H1 (cell line): ENCODE measurements around the gene AKR7A3. TPM values are rescaled to one million over a fixed set of nuclear protein-coding genes. Genes with fewer than 3 reads are reported as not detected.

Experiments used
- CTCF ChIA-PET: fragments of 300-600 bp; sonication (Branson Sonifier 250); formaldehyde crosslinking; loops from one replicate; lab custom pipeline; 2021; ENCODE audit not compliant: partially characterized antibody; lab: Charles Lee
- POLR2A ChIA-PET: fragments of 300-600 bp; sonication (Branson Sonifier 250); formaldehyde crosslinking; loops from one replicate; lab custom pipeline; 2021; ENCODE audit warnings: inconsistent platforms; ENCODE audit not compliant: partially characterized antibody; lab: Charles Lee
- DNase-seq, 2 experiments: peaks; one replicate each; pipeline versions ENCODE4 v3.0.0 to v3.0.0-alpha.2; 2010 to 2022; ENCODE audit warnings: low spot score in 2 of 2, low read depth in 1 of 2, mixed read lengths in 1 of 2
- FAIRE-seq: peaks from 2 replicates; lab custom pipeline; 2011; peaks lifted over from hg19 to GRCh38; lab: Jason Lieb, UNC
- H2AFZ ChIP-seq: 2 replicates; pipeline ENCODE4 v1.8.1; 2012; ENCODE audit warnings: low read length, inconsistent platforms
- H2AK5ac ChIP-seq: 2 replicates; pipeline ENCODE4 v1.6.1; 2013; ENCODE audit warnings: low read depth, low read length
- H2BK120ac ChIP-seq: replicated peaks from 2 replicates; pipeline ENCODE3; 2013; ENCODE audit warnings: low read depth, low read length, inconsistent platforms
- H2BK12ac ChIP-seq: 2 replicates; pipeline ENCODE4 v1.6.1; 2013; ENCODE audit warnings: low read depth, low read length
- H2BK15ac ChIP-seq: 2 replicates; pipeline ENCODE4 v1.6.1; 2013; ENCODE audit warnings: low read length
- H2BK20ac ChIP-seq: 2 replicates; pipeline ENCODE4 v1.6.1; 2013; ENCODE audit warnings: low read length
- H2BK5ac ChIP-seq: 2 replicates; pipeline ENCODE4 v1.6.1; 2013; ENCODE audit warnings: low read depth, low read length
- H3K14ac ChIP-seq: 2 replicates; pipeline ENCODE4 v1.6.1; 2013; ENCODE audit warnings: inconsistent platforms; ENCODE audit not compliant: insufficient read length
- H3K18ac ChIP-seq: 2 replicates; pipeline ENCODE4 v1.6.1; 2013; ENCODE audit warnings: low read length; ENCODE audit errors: extremely low read depth
- H3K23ac ChIP-seq: 2 replicates; pipeline ENCODE4 v1.6.1; 2013; ENCODE audit warnings: inconsistent platforms; ENCODE audit not compliant: insufficient read length
- H3K23me2 ChIP-seq: 2 replicates; pipeline ENCODE4 v1.6.1; 2013; ENCODE audit warnings: low read depth, low read length
- H3K27ac ChIP-seq: 2 replicates; pipeline ENCODE4 v1.6.1; 2011; ENCODE audit warnings: low read depth, low read length, inconsistent platforms
- H3K27me3 ChIP-seq, 4 experiments: replicated peaks in 1 of 4; 1 replicate in 1 of 4; 2 replicates in 3 of 4; pipeline versions ENCODE4 v1.6.1 to v1.8.1; 2011 to 2013; ENCODE audit warnings: low read length in 3 of 4, mild to moderate bottlenecking in 3 of 4, inconsistent platforms in 2 of 4, mixed read lengths in 2 of 4, moderate library complexity in 1 of 4; ENCODE audit not compliant: control insufficient read depth in 3 of 4, insufficient read depth in 3 of 4; ENCODE audit errors: extremely low read depth in 1 of 4
- H3K36me3 ChIP-seq, 4 experiments: 2 replicates each; pipeline versions ENCODE4 v1.6.1 to v1.8.1; 2011 to 2013; ENCODE audit warnings: mild to moderate bottlenecking in 4 of 4, low read length in 3 of 4, moderate library complexity in 2 of 4, control low read depth in 1 of 4, inconsistent platforms in 1 of 4; ENCODE audit not compliant: insufficient read depth in 4 of 4, control insufficient read depth in 2 of 4
- H3K4ac ChIP-seq: replicated peaks from 2 replicates; pipeline ENCODE3; 2013; ENCODE audit warnings: low read length, low read depth, mixed read lengths, inconsistent platforms; ENCODE audit not compliant: insufficient read length
- H3K4me1 ChIP-seq, 4 experiments: replicated peaks in 1 of 4; 1 replicate in 1 of 4; 2 replicates in 3 of 4; pipeline versions ENCODE4 v1.6.1 to v1.8.1; 2011 to 2013; ENCODE audit warnings: low read length in 3 of 4, inconsistent platforms in 2 of 4, mixed read lengths in 1 of 4; ENCODE audit not compliant: insufficient read depth in 4 of 4, control insufficient read depth in 3 of 4
- H3K4me2 ChIP-seq, 2 experiments: 2 replicates each; pipeline versions ENCODE4 v1.6.1 to v1.8.1; 2011 to 2013; ENCODE audit warnings: low read depth in 2 of 2, low read length in 2 of 2, control low read depth in 1 of 2, inconsistent platforms in 1 of 2, mild to moderate bottlenecking in 1 of 2; ENCODE audit not compliant: insufficient read depth in 1 of 2
- H3K4me3 ChIP-seq, 4 experiments: fragments of 200-600, 300-600 bp in 1 of 4; sonication (generic), shearing (Covaris generic), sonication (Bioruptor Twin) in 1 of 4; 2 replicates each; pipeline versions ENCODE4 v1.5.1 to v1.8.1; 2011 to 2016; ENCODE audit warnings: low read length in 4 of 4, low read depth in 3 of 4, control low read depth in 2 of 4, inconsistent platforms in 2 of 4, mild to moderate bottlenecking in 2 of 4, mixed read lengths in 1 of 4, moderate library complexity in 1 of 4; ENCODE audit not compliant: insufficient read depth in 2 of 4; ENCODE audit errors: extremely low read depth in 1 of 4
- H3K56ac ChIP-seq: replicated peaks from 2 replicates; pipeline ENCODE3; 2013; ENCODE audit warnings: low read depth, mild to moderate bottlenecking, mixed read lengths, low read length, inconsistent platforms; ENCODE audit not compliant: insufficient read length
- H3K79me1 ChIP-seq: 2 replicates; pipeline ENCODE4 v1.6.1; 2013; ENCODE audit warnings: low read depth, low read length, control low read depth
- H3K79me2 ChIP-seq, 2 experiments: 2 replicates each; pipeline versions ENCODE4 v1.6.1 to v1.8.1; 2012 to 2013; ENCODE audit warnings: low read length in 2 of 2, mild to moderate bottlenecking in 2 of 2, inconsistent platforms in 1 of 2; ENCODE audit not compliant: insufficient read depth in 2 of 2, control insufficient read depth in 1 of 2
- H3K9ac ChIP-seq, 4 experiments: replicated peaks in 1 of 4; 1 replicate in 1 of 4; 2 replicates in 3 of 4; pipeline versions ENCODE4 v1.6.1 to v1.8.1; 2011 to 2013; ENCODE audit warnings: low read depth in 3 of 4, low read length in 3 of 4, control low read depth in 2 of 4, mild to moderate bottlenecking in 2 of 4, moderate library complexity in 2 of 4, inconsistent platforms in 1 of 4; ENCODE audit errors: extremely low read depth in 1 of 4
- H3K9me3 ChIP-seq, 2 experiments: 2 replicates each; pipeline versions ENCODE4 v1.6.1 to v1.8.1; 2012 to 2013; ENCODE audit warnings: mild to moderate bottlenecking in 2 of 2, moderate library complexity in 2 of 2, control low read depth in 1 of 2, inconsistent platforms in 1 of 2, low read depth in 1 of 2, low read length in 1 of 2, mixed read lengths in 1 of 2; ENCODE audit not compliant: insufficient read depth in 2 of 2
- H4K20me1 ChIP-seq, 2 experiments: replicated peaks in 1 of 2; 2 replicates each; pipeline versions ENCODE3 to v1.8.1; 2011 to 2013; ENCODE audit warnings: inconsistent platforms in 2 of 2, low read length in 2 of 2, mild to moderate bottlenecking in 1 of 2; ENCODE audit not compliant: insufficient read depth in 2 of 2, control insufficient read depth in 1 of 2
- H4K5ac ChIP-seq: 2 replicates; pipeline ENCODE4 v1.6.1; 2013; ENCODE audit warnings: low read length, low read depth, mixed read lengths, inconsistent platforms; ENCODE audit not compliant: insufficient read length
- H4K8ac ChIP-seq: 2 replicates; pipeline ENCODE4 v1.8.0; 2013; ENCODE audit warnings: mild to moderate bottlenecking, moderate library complexity, low read length, inconsistent platforms; ENCODE audit not compliant: insufficient read depth; ENCODE audit errors: extremely low read depth
- H4K91ac ChIP-seq: replicated peaks from 2 replicates; pipeline ENCODE3; 2013; ENCODE audit warnings: low read length, mixed read lengths, inconsistent platforms; ENCODE audit not compliant: insufficient read length
- CTBP2 ChIP-seq: IDR thresholded peaks from 2 replicates; pipeline ENCODE4 v1.7.0; 2011; ENCODE audit warnings: borderline replicate concordance, mild to moderate bottlenecking, moderate library complexity, mixed read lengths, low read length; ENCODE audit not compliant: insufficient read depth, insufficient read length
- EZH2 ChIP-seq: fragments of 200-600 bp; sonication (generic); IDR thresholded peaks from 2 replicates; pipeline ENCODE4 v1.7.1; 2012; ENCODE audit warnings: low read depth, mild to moderate bottlenecking, moderate library complexity, low read length, inconsistent platforms; ENCODE audit not compliant: severe bottlenecking
- GABPA ChIP-seq: IDR thresholded peaks from 2 replicates; pipeline ENCODE4 v1.6.1; 2011; ENCODE audit warnings: mild to moderate bottlenecking, low read length, moderate library complexity, borderline replicate concordance; ENCODE audit not compliant: insufficient read depth
- MAX ChIP-seq: IDR thresholded peaks from 2 replicates; pipeline ENCODE4 v1.6.1; 2012; ENCODE audit warnings: inconsistent platforms
- RXRA ChIP-seq: IDR thresholded peaks from 2 replicates; pipeline ENCODE4 v1.6.1; 2011; ENCODE audit warnings: low read depth, mild to moderate bottlenecking, low read length, moderate library complexity; ENCODE audit not compliant: insufficient read depth
- SIX5 ChIP-seq: IDR thresholded peaks from 2 replicates; pipeline ENCODE4 v1.6.1; 2011; ENCODE audit warnings: mild to moderate bottlenecking, low read depth, low read length
- SUZ12 ChIP-seq: fragments of 200-600 bp; sonication (generic); IDR thresholded peaks from 2 replicates; pipeline ENCODE4 v1.6.1; 2012; ENCODE audit warnings: mild to moderate bottlenecking, inconsistent platforms, low read length, moderate library complexity, mixed read lengths
- TAF1 ChIP-seq: IDR thresholded peaks from 2 replicates; pipeline ENCODE4 v1.6.1; 2011; ENCODE audit warnings: mild to moderate bottlenecking, low read depth, low read length
- TBP ChIP-seq: IDR thresholded peaks from 2 replicates; pipeline ENCODE4 v1.6.1; 2011; ENCODE audit warnings: low read depth, low read length, improper control_type of control experiment
- TEAD4 ChIP-seq: IDR thresholded peaks from 2 replicates; pipeline ENCODE4 v1.6.1; 2012; ENCODE audit warnings: low read depth, low read length, inconsistent platforms, mixed read lengths
- ZNF274 ChIP-seq: IDR thresholded peaks from 2 replicates; pipeline ENCODE4 v1.7.0; 2012; ENCODE audit warnings: low read length, borderline replicate concordance; ENCODE audit errors: extremely low read depth
- WGBS, 2 experiments: shearing (Covaris generic) in 1 of 2; methylation state at CpG; one replicate each; pipeline versions ENCODE4 v1.1.6 to v1.1.7; 2013 to 2015; ENCODE audit warnings: low lambda C conversion rate in 2 of 2, mixed read lengths in 2 of 2, inconsistent platforms in 1 of 2, low coverage in 1 of 2, missing lambda C conversion rate in 1 of 2; ENCODE audit not compliant: insufficient replicate concordance in 2 of 2, insufficient coverage in 1 of 2, insufficient read length in 1 of 2; ENCODE audit errors: extremely low coverage in 1 of 2, missing lambda C conversion rate in 1 of 2; 5-methylcytosine and 5-hydroxymethylcytosine counted together
- polyA plus RNA-seq, 7 experiments: library from polyadenylated mRNA; depleted of rRNA in 3 of 7; stranded (reverse) in 5 of 7; unstranded in 2 of 7; fragments of >200 nt in 5 of 7; fragments of 200-250 nt in 2 of 7; gene quantifications; 1 replicate in 5 of 7; 2 replicates in 1 of 7; 4 replicates in 1 of 7; pipeline versions ENCODE4 v1.2.1 to v1.2.3, GENCODE V29; 2011 to 2013; ENCODE audit warnings: missing spikeins in 2 of 7, mixed read lengths in 2 of 7
- total RNA-seq: library from RNA; stranded (reverse); fragmentation: NEBNext Ultra II Directional; extraction: Animal tissue kit (Norgen Biotek cat#: 25700); gene quantifications from 2 replicates; pipeline ENCODE4 v1.2.1, GENCODE V29; 2021
- TF ChIP-seq, protein P1 (sequence below): IDR thresholded peaks from 2 replicates; pipeline ENCODE4 v1.6.1; 2011; ENCODE audit warnings: low read length, improper control_type of control experiment

AKR7A3 gene
- total and polyA plus RNA-seq, 2 of the 8 experiments (the other 6 are each of a cell fraction or from before 2014, with no cell fraction given): 0.62 to 0.65 TPM

- Histone ChIP-seq H2BK12ac (no peak overlapping the region), H2AK5ac (no peak overlapping the region), H3K23ac (no peak overlapping the region), H3K27ac (no peak overlapping the region), H3K9me3 (no peaks in the 10 kb centered on the region), H4K5ac (no peak overlapping the region), H2BK20ac (no peak overlapping the region), H3K4ac (no peak overlapping the region), H3K4me3 (no peak overlapping the region), H2AFZ (no peak overlapping the region), H3K4me1 (no peaks in the 10 kb centered on the region), H3K27me3 (no peaks in the 10 kb centered on the region), H3K36me3 (peaks cover 5 to 16% (median 8%) of the 10 kb centered on the region in 4 experiments; a peak in 5 of 8 replicates), H4K8ac (no peak overlapping the region), H3K18ac (no peak overlapping the region), H4K91ac (no peak overlapping the region), H3K79me1 (no peaks in the 10 kb centered on the region; the same call in 1 of the 2 replicates), H2BK120ac (no peak overlapping the region), H3K14ac (no peak overlapping the region), H4K20me1 (peaks cover 0 to 11% of the 10 kb centered on the region in 2 experiments), H3K79me2 (no peaks in the 10 kb centered on the region), H3K4me2 (no peak overlapping the region), H2BK15ac (no peak overlapping the region), H2BK5ac (no peak overlapping the region), H3K23me2 (no peaks in the 10 kb centered on the region), H3K56ac (no peak overlapping the region), H3K9ac (no peak overlapping the region)
- WGBS, 2 experiments: 93% methylated on average over 13 of the region's 13 CpGs; no CpG with 5 or more reads in 1 of the 2 experiments
- ChIA-PET POLR2A (interaction anchor here (1.9 to 13.3 kb wide), 2 partner anchors 10 to 12 kb away, joined by 8 to 143 read pairs; partner anchors contain the start of genes AKR7A2 and SLC66A1), CTCF (interaction anchor here (1.0 kb wide), 1 partner anchor 111 kb away, joined by 5 read pairs; no protein-coding TSS in a partner anchor)
- DNase-seq: no peak
- FAIRE-seq: no peak
- TF ChIP-seq SIX5 (no peak), RXRA (no peak), TEAD4 (no peak), GABPA (no peak), SUZ12 (no peak), TBP (no peak), MAX (no peak), EZH2 (no peak), CTBP2 (no peak), ZNF274 (no peak), TAF1 (no peak)
- TF ChIP-seq, protein P1, sequence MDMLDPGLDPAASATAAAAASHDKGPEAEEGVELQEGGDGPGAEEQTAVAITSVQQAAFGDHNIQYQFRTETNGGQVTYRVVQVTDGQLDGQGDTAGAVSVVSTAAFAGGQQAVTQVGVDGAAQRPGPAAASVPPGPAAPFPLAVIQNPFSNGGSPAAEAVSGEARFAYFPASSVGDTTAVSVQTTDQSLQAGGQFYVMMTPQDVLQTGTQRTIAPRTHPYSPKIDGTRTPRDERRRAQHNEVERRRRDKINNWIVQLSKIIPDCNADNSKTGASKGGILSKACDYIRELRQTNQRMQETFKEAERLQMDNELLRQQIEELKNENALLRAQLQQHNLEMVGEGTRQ: no peak
Observed at GRCh38 chr1:19329188-19329587, 40.6 kb upstream of the AKR7A3 start.
